Upper lobe of left lung (tissue), 6 donors: ENCODE measurements around the gene WWC1. TPM values are rescaled to one million over a fixed set of nuclear protein-coding genes. Genes with fewer than 3 reads are reported as not detected.

Source experiments
- ATAC-seq, 2 donors: fragments of 200-7000 bp; cut with Tn5 transposase; one replicate each; pipeline ENCODE4 v1.9.1; 2022; ENCODE audit warnings: mild to moderate bottlenecking in 2 of 2, moderate library complexity in 2 of 2; ENCODE audit not compliant: low FRiP score in 2 of 2
- DNase-seq, 2 donors: peaks; one replicate each; pipeline ENCODE4 v3.0.0-alpha.2; 2019 to 2020
- H3K27ac ChIP-seq, 4 donors: fragments of 200-600 bp; sonication (generic); one replicate each; pipeline ENCODE4 v1.5.1; 2016 to 2019
- H3K27me3 ChIP-seq, 4 donors: fragments of 200-600 bp; sonication (generic); one replicate each; pipeline ENCODE4 v1.5.1; 2017 to 2019
- H3K36me3 ChIP-seq, 4 donors: fragments of 200-600 bp; sonication (generic); one replicate each; pipeline ENCODE4 v1.5.1; 2016 to 2019
- H3K4me1 ChIP-seq, 4 donors: fragments of 200-600 bp; sonication (generic); one replicate each; pipeline ENCODE4 v1.5.1; 2018 to 2019
- H3K4me3 ChIP-seq, 4 donors: fragments of 200-600 bp; sonication (generic); one replicate each; pipeline ENCODE4 v1.5.1; 2017 to 2019; ENCODE audit warnings: mild to moderate bottlenecking in 2 of 4, moderate library complexity in 1 of 4
- H3K9me3 ChIP-seq, 4 donors: fragments of 200-600 bp; sonication (generic); one replicate each; pipeline ENCODE4 v1.5.1; 2018 to 2019
- CTCF ChIP-seq, 6 experiments: fragments of 450-650 bp in 4 of 6; fragments of 200-600 bp in 2 of 6; sonication (generic) in 2 of 6; IDR thresholded peaks; one replicate each; pipeline ENCODE4 v1.5.1; 2016 to 2019; ENCODE audit warnings: antibody characterized with exemption in 6 of 6
- EP300 ChIP-seq, 4 donors: sonication (generic); formaldehyde crosslinking; IDR thresholded peaks; one replicate each; pipeline ENCODE4 v1.5.1; 2017; ENCODE audit warnings: antibody characterized with exemption in 4 of 4, control low read depth in 2 of 4
- POLR2A ChIP-seq, 4 donors: fragments of 450-650 bp; IDR thresholded peaks; one replicate each; pipeline ENCODE4 v1.5.1; 2016 to 2017; ENCODE audit warnings: antibody characterized with exemption in 4 of 4, mild to moderate bottlenecking in 2 of 4
- POLR2AphosphoS5 ChIP-seq, 2 donors: sonication (generic); formaldehyde crosslinking; IDR thresholded peaks; one replicate each; pipeline ENCODE4 v1.5.1; 2017; ENCODE audit warnings: antibody characterized with exemption in 2 of 2
- WGBS, 2 donors: methylation state at CpG; one replicate each; pipeline ENCODE4 v1.1.5; 2017 to 2018; 5-methylcytosine and 5-hydroxymethylcytosine counted together
- total RNA-seq, 6 donors: library from RNA; depleted of rRNA in 4 of 6; stranded (reverse); fragments of >200 nt in 4 of 6; gene quantifications; one replicate each; pipeline versions ENCODE4 v1.1.0 to v1.2.1, GENCODE V29; 2016 to 2021
- donor health status: DM: no; HTN: no; CAD: no; lungs with moderate emphysema.
- donor health status: DM: no; HTN: yes; CAD: no; lungs with severe emphysema.

The WWC1 gene
- total RNA-seq, 6 donors from 2014 or later = 64.9 to 99.1 (median 86.4) TPM

GRCh38 chr5:168472329-168472728, 180.9 kb downstream of the WWC1 start:
- Histone ChIP-seq H3K9me3 (no peaks in the 10 kb centered on the region), H3K4me1 (no peaks in the 10 kb centered on the region), H3K4me3 (no peak overlapping the region), H3K27me3 (no peaks in the 10 kb centered on the region), H3K27ac (no peak overlapping the region), H3K36me3 (peaks cover 0 to 16% (median 6%) of the 10 kb centered on the region in 4 donors)
- DNase-seq (no peak), ATAC-seq (peak in 1 of 2 donors; percentile 93)
- no peak for TF ChIP-seq POLR2AphosphoS5 (IDR thresholded peaks at IDR 0.05)
- TF ChIP-seq CTCF (IDR thresholded peaks at IDR 0.05) = no peak
- TF ChIP-seq POLR2A (IDR thresholded peaks at IDR 0.05) = no peak
- no peak for TF ChIP-seq EP300 (IDR thresholded peaks at IDR 0.05)
- 72 to 83% methylated on average over 5 of the region's 5 CpGs for WGBS, 2 donors

- TF ChIP-seq POLR2AphosphoS5 (IDR thresholded peaks at IDR 0.05) (no peak), CTCF (IDR thresholded peaks at IDR 0.05) (no peak), EP300 (IDR thresholded peaks at IDR 0.05) (no peak), POLR2A (IDR thresholded peaks at IDR 0.05) (no peak)
Measured at GRCh38 chr5:168474319-168474718, 182.9 kb downstream of the WWC1 start.

GRCh38 chr5:168477060-168477459, 185.6 kb downstream of the WWC1 start:
- no peak for ATAC-seq
- H3K4me1 ChIP-seq = no peaks in the 10 kb centered on the region
- 42 to 44% methylated on average over 7 of the region's 7 CpGs for WGBS, 2 donors

More at GRCh38 chr5:168474319-168474718, 182.9 kb downstream of the WWC1 start:
- DNase-seq (no peak), ATAC-seq (no peak)
- H3K27ac ChIP-seq = no peak overlapping the region
- peaks cover 0 to 7% (median 3%) of the 10 kb centered on the region in 4 donors for H3K36me3 ChIP-seq
- 77 to 80% methylated on average over 1 of the region's 1 CpG for WGBS, 2 donors
- H3K27me3 ChIP-seq = no peaks in the 10 kb centered on the region
- no peak overlapping the region for H3K4me3 ChIP-seq
- H3K4me1 ChIP-seq = no peaks in the 10 kb centered on the region
- no peaks in the 10 kb centered on the region for H3K9me3 ChIP-seq

GRCh38 chr5:168479166-168479565, 187.7 kb downstream of the WWC1 start:
- no peaks in the 10 kb centered on the region for H3K9me3 ChIP-seq
- ATAC-seq = no peak
- 77 to 78% methylated on average over 3 of the region's 3 CpGs for WGBS, 2 donors

More at GRCh38 chr5:168477060-168477459, 185.6 kb downstream of the WWC1 start:
- Histone ChIP-seq H3K36me3 (peaks cover 0 to 3% (median 0%) of the 10 kb centered on the region in 4 donors), H3K9me3 (no peaks in the 10 kb centered on the region), H3K4me3 (no peak overlapping the region), H3K27me3 (no peaks in the 10 kb centered on the region), H3K27ac (no peak overlapping the region)
- no peak for TF ChIP-seq EP300 (IDR thresholded peaks at IDR 0.05)
- TF ChIP-seq POLR2AphosphoS5 (IDR thresholded peaks at IDR 0.05) = no peak
- TF ChIP-seq CTCF (IDR thresholded peaks at IDR 0.05) = no peak
- no peak for TF ChIP-seq POLR2A (IDR thresholded peaks at IDR 0.05)
- no peak for DNase-seq

More at GRCh38 chr5:168479166-168479565, 187.7 kb downstream of the WWC1 start:
- DNase-seq = no peak
- H3K4me1 ChIP-seq = no peaks in the 10 kb centered on the region
- no peak overlapping the region for H3K4me3 ChIP-seq
- H3K27me3 ChIP-seq = no peaks in the 10 kb centered on the region
- no peaks in the 10 kb centered on the region for H3K36me3 ChIP-seq
- TF ChIP-seq POLR2AphosphoS5 (IDR thresholded peaks at IDR 0.05) = no peak
- TF ChIP-seq CTCF (IDR thresholded peaks at IDR 0.05) = no peak
- no peak for TF ChIP-seq POLR2A (IDR thresholded peaks at IDR 0.05)
- no peak for TF ChIP-seq EP300 (IDR thresholded peaks at IDR 0.05)
- H3K27ac ChIP-seq = no peak overlapping the region
